GM23338 (cell line): ENCODE measurements around the gene SNRNP48.

Experiments
- ETS1 ChIP-seq: IDR thresholded peaks from 2 replicates; pipeline ENCODE4 v1.6.1; 2016; ENCODE audit warnings: antibody characterized with exemption
- EZH2 ChIP-seq: fragments of 200-600 bp; sonication (generic); IDR thresholded peaks from one replicate; pipeline ENCODE4 v1.8.0; 2017; ENCODE audit warnings: antibody characterized with exemption, mild to moderate bottlenecking, low read depth; ENCODE audit not compliant: unreplicated experiment
- EZH2phosphoT487 ChIP-seq: fragments of 200-600 bp; sonication (generic); IDR thresholded peaks from one replicate; pipeline ENCODE4 v1.8.1; 2018; ENCODE audit warnings: antibody characterized with exemption; ENCODE audit not compliant: unreplicated experiment
- NANOG ChIP-seq: IDR thresholded peaks from 2 replicates; pipeline ENCODE4 v1.6.1; 2016; ENCODE audit warnings: antibody characterized with exemption, borderline replicate concordance
- POLR2AphosphoS5 ChIP-seq: IDR thresholded peaks from 2 replicates; pipeline ENCODE4 v1.6.1; 2016; ENCODE audit warnings: antibody characterized with exemption, low read depth
- TF ChIP-seq, protein P1 (sequence below), 2 experiments: fragments of 200-600 bp in 1 of 2; sonication (generic) in 1 of 2; conservative IDR thresholded peaks; 2 replicates each; pipeline versions ENCODE4 v1.5.1 to v1.6.1; 2016 to 2017; ENCODE audit warnings: antibody characterized with exemption in 2 of 2, low read depth in 2 of 2, mild to moderate bottlenecking in 2 of 2, moderate library complexity in 1 of 2
- TF ChIP-seq, protein P2 (sequence below): IDR thresholded peaks from one replicate; pipeline ENCODE4 v1.6.1; 2018; ENCODE audit warnings: antibody characterized with exemption; ENCODE audit not compliant: unreplicated experiment

- TF ChIP-seq, protein P1, sequence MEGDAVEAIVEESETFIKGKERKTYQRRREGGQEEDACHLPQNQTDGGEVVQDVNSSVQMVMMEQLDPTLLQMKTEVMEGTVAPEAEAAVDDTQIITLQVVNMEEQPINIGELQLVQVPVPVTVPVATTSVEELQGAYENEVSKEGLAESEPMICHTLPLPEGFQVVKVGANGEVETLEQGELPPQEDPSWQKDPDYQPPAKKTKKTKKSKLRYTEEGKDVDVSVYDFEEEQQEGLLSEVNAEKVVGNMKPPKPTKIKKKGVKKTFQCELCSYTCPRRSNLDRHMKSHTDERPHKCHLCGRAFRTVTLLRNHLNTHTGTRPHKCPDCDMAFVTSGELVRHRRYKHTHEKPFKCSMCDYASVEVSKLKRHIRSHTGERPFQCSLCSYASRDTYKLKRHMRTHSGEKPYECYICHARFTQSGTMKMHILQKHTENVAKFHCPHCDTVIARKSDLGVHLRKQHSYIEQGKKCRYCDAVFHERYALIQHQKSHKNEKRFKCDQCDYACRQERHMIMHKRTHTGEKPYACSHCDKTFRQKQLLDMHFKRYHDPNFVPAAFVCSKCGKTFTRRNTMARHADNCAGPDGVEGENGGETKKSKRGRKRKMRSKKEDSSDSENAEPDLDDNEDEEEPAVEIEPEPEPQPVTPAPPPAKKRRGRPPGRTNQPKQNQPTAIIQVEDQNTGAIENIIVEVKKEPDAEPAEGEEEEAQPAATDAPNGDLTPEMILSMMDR (conservative IDR thresholded peaks at IDR 0.05; ENCODE audit: low read depth in 2 of 2): no peak
- TF ChIP-seq EZH2: no peak
- TF ChIP-seq NANOG: no peak
- no peak for TF ChIP-seq EZH2phosphoT487
- TF ChIP-seq ETS1: no peak
- TF ChIP-seq, protein P2, sequence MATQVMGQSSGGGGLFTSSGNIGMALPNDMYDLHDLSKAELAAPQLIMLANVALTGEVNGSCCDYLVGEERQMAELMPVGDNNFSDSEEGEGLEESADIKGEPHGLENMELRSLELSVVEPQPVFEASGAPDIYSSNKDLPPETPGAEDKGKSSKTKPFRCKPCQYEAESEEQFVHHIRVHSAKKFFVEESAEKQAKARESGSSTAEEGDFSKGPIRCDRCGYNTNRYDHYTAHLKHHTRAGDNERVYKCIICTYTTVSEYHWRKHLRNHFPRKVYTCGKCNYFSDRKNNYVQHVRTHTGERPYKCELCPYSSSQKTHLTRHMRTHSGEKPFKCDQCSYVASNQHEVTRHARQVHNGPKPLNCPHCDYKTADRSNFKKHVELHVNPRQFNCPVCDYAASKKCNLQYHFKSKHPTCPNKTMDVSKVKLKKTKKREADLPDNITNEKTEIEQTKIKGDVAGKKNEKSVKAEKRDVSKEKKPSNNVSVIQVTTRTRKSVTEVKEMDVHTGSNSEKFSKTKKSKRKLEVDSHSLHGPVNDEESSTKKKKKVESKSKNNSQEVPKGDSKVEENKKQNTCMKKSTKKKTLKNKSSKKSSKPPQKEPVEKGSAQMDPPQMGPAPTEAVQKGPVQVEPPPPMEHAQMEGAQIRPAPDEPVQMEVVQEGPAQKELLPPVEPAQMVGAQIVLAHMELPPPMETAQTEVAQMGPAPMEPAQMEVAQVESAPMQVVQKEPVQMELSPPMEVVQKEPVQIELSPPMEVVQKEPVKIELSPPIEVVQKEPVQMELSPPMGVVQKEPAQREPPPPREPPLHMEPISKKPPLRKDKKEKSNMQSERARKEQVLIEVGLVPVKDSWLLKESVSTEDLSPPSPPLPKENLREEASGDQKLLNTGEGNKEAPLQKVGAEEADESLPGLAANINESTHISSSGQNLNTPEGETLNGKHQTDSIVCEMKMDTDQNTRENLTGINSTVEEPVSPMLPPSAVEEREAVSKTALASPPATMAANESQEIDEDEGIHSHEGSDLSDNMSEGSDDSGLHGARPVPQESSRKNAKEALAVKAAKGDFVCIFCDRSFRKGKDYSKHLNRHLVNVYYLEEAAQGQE: no peak
- no peak for TF ChIP-seq POLR2AphosphoS5
Measured at GRCh38 chr6:7628479-7628878, 38.5 kb downstream of the SNRNP48 start.
